ENCODE data around the gene KLHL24. TPM values are rescaled to one million over a fixed set of nuclear protein-coding genes. Genes with fewer than 3 reads are reported as not detected.
"Not testable (repeated sequence)": the region's sequence is repeated elsewhere in the genome, so short reads cannot be mapped to it uniquely, and the experiment has no call there.

KLHL24 gene
- polyA plus RNA-seq, 1 donor (not counting 4 experiments of a cell fraction or from before 2014, with no cell fraction given), result 12.0 TPM

DNA sequence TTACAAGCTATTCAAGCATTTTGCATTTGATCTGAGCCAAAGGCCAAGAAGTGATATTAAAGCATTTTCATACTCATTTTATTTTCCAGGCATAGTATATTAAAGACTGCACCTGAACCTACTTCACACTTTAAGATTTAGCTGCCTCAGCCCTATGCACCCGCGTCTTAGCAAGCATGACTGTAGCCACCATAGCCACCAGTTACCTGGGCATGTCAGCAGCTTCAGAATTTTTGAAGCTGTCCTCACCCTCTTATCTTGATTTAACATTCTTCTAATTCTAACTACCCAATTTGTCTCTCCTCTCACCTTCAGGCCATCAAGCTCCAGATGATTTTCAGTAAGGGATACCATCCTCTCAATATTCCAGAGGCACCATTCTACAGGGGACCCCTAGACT lies 40.8 kb upstream of the KLHL24 start:
- Histone ChIP-seq H3K36me3 (ENCODE audit: control insufficient read depth in 2 of 2, extremely low read depth in 1 of 2, insufficient read depth in 2 of 2, low read length in 2 of 2) (no peaks in the 10 kb centered on the region), H3K27ac (ENCODE audit: control insufficient read depth, insufficient read depth, low read length) (no peak overlapping the region), H2AFZ (ENCODE audit: control insufficient read depth, low read length) (no peak overlapping the region), H3K27me3 (ENCODE audit: control insufficient read depth, extremely low read depth, insufficient read depth, low read length) (no peaks in the 10 kb centered on the region), H3K4me2 (ENCODE audit: control insufficient read depth, extremely low read depth, insufficient read depth, low read depth, low read length) (no peak overlapping the region), H3K79me2 (ENCODE audit: control insufficient read depth, insufficient read depth, low read length) (no peaks in the 10 kb centered on the region), H3K9me1 (ENCODE audit: control insufficient read depth, extremely low read depth, insufficient read depth, low read length) (no peaks in the 10 kb centered on the region), H3K9me3 (ENCODE audit: control insufficient read depth, low read depth, low read length) (no peaks in the 10 kb centered on the region), H4K20me1 (ENCODE audit: control insufficient read depth, extremely low read depth, insufficient read depth, low read length) (no peaks in the 10 kb centered on the region), H3K9ac (ENCODE audit: control insufficient read depth, extremely low read depth, insufficient read depth, low read length) (no peak overlapping the region), H3K4me1 (ENCODE audit: control insufficient read depth, extremely low read depth, insufficient read depth, low read length) (no peaks in the 10 kb centered on the region), H3K4me3 (ENCODE audit: control insufficient read depth in 2 of 3, extremely low read depth in 1 of 3, insufficient read depth in 2 of 3, low read depth in 1 of 3, low read length in 3 of 3) (no peak overlapping the region)
- TF ChIP-seq, protein P1, sequence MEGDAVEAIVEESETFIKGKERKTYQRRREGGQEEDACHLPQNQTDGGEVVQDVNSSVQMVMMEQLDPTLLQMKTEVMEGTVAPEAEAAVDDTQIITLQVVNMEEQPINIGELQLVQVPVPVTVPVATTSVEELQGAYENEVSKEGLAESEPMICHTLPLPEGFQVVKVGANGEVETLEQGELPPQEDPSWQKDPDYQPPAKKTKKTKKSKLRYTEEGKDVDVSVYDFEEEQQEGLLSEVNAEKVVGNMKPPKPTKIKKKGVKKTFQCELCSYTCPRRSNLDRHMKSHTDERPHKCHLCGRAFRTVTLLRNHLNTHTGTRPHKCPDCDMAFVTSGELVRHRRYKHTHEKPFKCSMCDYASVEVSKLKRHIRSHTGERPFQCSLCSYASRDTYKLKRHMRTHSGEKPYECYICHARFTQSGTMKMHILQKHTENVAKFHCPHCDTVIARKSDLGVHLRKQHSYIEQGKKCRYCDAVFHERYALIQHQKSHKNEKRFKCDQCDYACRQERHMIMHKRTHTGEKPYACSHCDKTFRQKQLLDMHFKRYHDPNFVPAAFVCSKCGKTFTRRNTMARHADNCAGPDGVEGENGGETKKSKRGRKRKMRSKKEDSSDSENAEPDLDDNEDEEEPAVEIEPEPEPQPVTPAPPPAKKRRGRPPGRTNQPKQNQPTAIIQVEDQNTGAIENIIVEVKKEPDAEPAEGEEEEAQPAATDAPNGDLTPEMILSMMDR (optimal IDR thresholded peaks at IDR 0.05 in 1 of 3, IDR thresholded peaks at IDR 0.05 in 1 of 3, conservative IDR thresholded peaks at IDR 0.05 in 1 of 3; ENCODE audit: extremely low read depth in 1 of 3, insufficient read depth in 2 of 3, low read length in 3 of 3), result no peak
- TF ChIP-seq EZH2 (IDR thresholded peaks at IDR 0.05; ENCODE audit: low read length), result no peak
- DNase-seq (ENCODE audit: low read depth, low spot score) (no peak), FAIRE-seq (no peak)
- dilution Hi-C loops (cut with MboI; ENCODE audit: extremely low pct_ligation_motif_present, low sequenced_read_pairs), result no loop called here

DNA sequence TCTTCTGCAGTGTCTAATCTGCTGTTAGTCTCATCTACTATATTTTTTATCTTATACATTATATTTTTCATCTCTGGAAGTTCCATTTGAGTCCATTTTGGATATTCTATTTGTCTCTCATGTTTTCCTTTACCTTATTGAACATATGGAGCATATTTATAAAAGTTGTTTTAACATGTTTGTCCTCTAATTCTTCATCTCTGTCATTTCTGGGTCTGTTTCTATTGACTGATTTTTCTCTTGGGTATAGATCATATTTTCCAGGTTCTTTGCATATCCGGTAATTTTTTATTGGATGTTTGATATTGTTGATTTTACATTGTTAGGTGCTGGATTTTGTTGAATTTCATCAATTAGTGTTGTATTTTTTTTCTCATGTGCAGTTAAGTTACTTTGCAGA lies 37.5 kb upstream of the KLHL24 start:
- Histone ChIP-seq H3K27me3 (ENCODE audit: control insufficient read depth, extremely low read depth, insufficient read depth, low read length) (no peaks in the 10 kb centered on the region), H3K27ac (ENCODE audit: control insufficient read depth, insufficient read depth, low read length) (no peak overlapping the region), H3K9ac (ENCODE audit: control insufficient read depth, extremely low read depth, insufficient read depth, low read length) (no peak overlapping the region), H3K4me2 (ENCODE audit: control insufficient read depth, extremely low read depth, insufficient read depth, low read depth, low read length) (no peak overlapping the region), H3K9me1 (ENCODE audit: control insufficient read depth, extremely low read depth, insufficient read depth, low read length) (no peaks in the 10 kb centered on the region), H2AFZ (ENCODE audit: control insufficient read depth, low read length) (no peak overlapping the region), H3K36me3 (ENCODE audit: control insufficient read depth in 2 of 2, extremely low read depth in 1 of 2, insufficient read depth in 2 of 2, low read length in 2 of 2) (no peaks in the 10 kb centered on the region), H4K20me1 (ENCODE audit: control insufficient read depth, extremely low read depth, insufficient read depth, low read length) (no peaks in the 10 kb centered on the region), H3K4me3 (ENCODE audit: control insufficient read depth in 2 of 3, extremely low read depth in 1 of 3, insufficient read depth in 2 of 3, low read depth in 1 of 3, low read length in 3 of 3) (no peak overlapping the region), H3K4me1 (ENCODE audit: control insufficient read depth, extremely low read depth, insufficient read depth, low read length) (no peaks in the 10 kb centered on the region), H3K79me2 (ENCODE audit: control insufficient read depth, insufficient read depth, low read length) (no peaks in the 10 kb centered on the region), H3K9me3 (ENCODE audit: control insufficient read depth, low read depth, low read length) (no peaks in the 10 kb centered on the region)
- DNase-seq (ENCODE audit: low read depth, low spot score), result no peak
- FAIRE-seq, result no peak
- dilution Hi-C loops (cut with MboI; ENCODE audit: extremely low pct_ligation_motif_present, low sequenced_read_pairs), result no loop called here
- TF ChIP-seq EZH2 (IDR thresholded peaks at IDR 0.05; ENCODE audit: low read length), result no peak
- TF ChIP-seq, protein P1 (optimal IDR thresholded peaks at IDR 0.05 in 1 of 3, IDR thresholded peaks at IDR 0.05 in 1 of 3, conservative IDR thresholded peaks at IDR 0.05 in 1 of 3; ENCODE audit: extremely low read depth in 1 of 3, insufficient read depth in 2 of 3, low read length in 3 of 3), result no peak

DNA sequence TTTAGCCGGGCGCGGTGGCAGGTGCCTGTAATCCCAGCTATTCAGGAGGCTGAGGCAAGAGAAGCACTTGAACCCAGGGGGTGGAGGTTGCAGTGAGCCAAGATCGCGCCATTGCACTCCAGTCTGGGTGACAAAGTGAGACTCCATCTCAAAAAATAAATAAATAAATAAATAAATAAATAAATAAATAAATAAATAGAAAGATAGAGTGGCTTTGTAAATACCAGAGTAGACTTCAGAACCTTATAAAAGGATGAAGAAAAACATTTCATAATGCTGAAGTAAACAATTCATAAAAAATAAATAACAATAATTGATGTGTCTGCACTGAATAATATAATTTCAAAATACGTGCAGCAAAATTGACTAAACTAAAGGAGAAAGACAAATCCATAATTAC lies 24.1 kb upstream of the KLHL24 start:
- H3K27ac ChIP-seq (ENCODE audit: control insufficient read depth, insufficient read depth, low read length); H3K79me2 ChIP-seq (ENCODE audit: control insufficient read depth, insufficient read depth, low read length); FAIRE-seq; H3K4me3 ChIP-seq (ENCODE audit: control insufficient read depth in 2 of 3, extremely low read depth in 1 of 3, insufficient read depth in 2 of 3, low read depth in 1 of 3, low read length in 3 of 3); H3K9me1 ChIP-seq (ENCODE audit: control insufficient read depth, extremely low read depth, insufficient read depth, low read length); H3K27me3 ChIP-seq (ENCODE audit: control insufficient read depth, extremely low read depth, insufficient read depth, low read length); H2AFZ ChIP-seq (ENCODE audit: control insufficient read depth, low read length); H3K9ac ChIP-seq (ENCODE audit: control insufficient read depth, extremely low read depth, insufficient read depth, low read length); DNase-seq (ENCODE audit: low read depth, low spot score); H3K36me3 ChIP-seq (ENCODE audit: control insufficient read depth in 2 of 2, extremely low read depth in 1 of 2, insufficient read depth in 2 of 2, low read length in 2 of 2); H4K20me1 ChIP-seq (ENCODE audit: control insufficient read depth, extremely low read depth, insufficient read depth, low read length); H3K4me2 ChIP-seq (ENCODE audit: control insufficient read depth, extremely low read depth, insufficient read depth, low read depth, low read length); H3K4me1 ChIP-seq (ENCODE audit: control insufficient read depth, extremely low read depth, insufficient read depth, low read length); dilution Hi-C loops (cut with MboI; ENCODE audit: extremely low pct_ligation_motif_present, low sequenced_read_pairs); H3K9me3 ChIP-seq (ENCODE audit: control insufficient read depth, low read depth, low read length): not testable (repeated sequence)
